ENCODE measurements around the gene ATG4A.

Gene ATG4A

GRCh38 chrX:108064613-108065012 is 27.0 kb upstream of the ATG4A start:
- DNase-seq (ENCODE audit: low read depth), result no peak
- no peak for TF ChIP-seq CTCF (conservative IDR thresholded peaks at IDR 0.05; ENCODE audit: low read depth, low read length)
- H3K4me3 ChIP-seq (ENCODE audit: low read length), result no peak overlapping the region

- no peak for TF ChIP-seq CTCF (conservative IDR thresholded peaks at IDR 0.05; ENCODE audit: low read depth, low read length)
- H3K4me3 ChIP-seq (ENCODE audit: low read length), result no peak overlapping the region
- no peak for DNase-seq (ENCODE audit: low read depth)
Measured at GRCh38 chrX:108068121-108068520, 23.5 kb upstream of the ATG4A start.

- H3K4me3 ChIP-seq (ENCODE audit: low read length), result no peak overlapping the region
Measured at GRCh38 chrX:108070891-108071290, 20.7 kb upstream of the ATG4A start.

GRCh38 chrX:108071578-108071977 is 20.0 kb upstream of the ATG4A start:
- no peak overlapping the region for H3K4me3 ChIP-seq (ENCODE audit: low read length)
- no peak for TF ChIP-seq CTCF (conservative IDR thresholded peaks at IDR 0.05; ENCODE audit: low read depth, low read length)
- DNase-seq (ENCODE audit: low read depth), result no peak

More at GRCh38 chrX:108070891-108071290, 20.7 kb upstream of the ATG4A start:
- DNase-seq (ENCODE audit: low read depth), result peak; percentile 30
- TF ChIP-seq CTCF (conservative IDR thresholded peaks at IDR 0.05; ENCODE audit: low read depth, low read length), result no peak

- no peak for DNase-seq (ENCODE audit: low read depth)
- H3K4me3 ChIP-seq (ENCODE audit: low read length), result no peak overlapping the region
- TF ChIP-seq CTCF (conservative IDR thresholded peaks at IDR 0.05; ENCODE audit: low read depth, low read length), result no peak
Measured at GRCh38 chrX:108072746-108073145, 18.8 kb upstream of the ATG4A start.

- DNase-seq (ENCODE audit: low read depth), result no peak
- no peak for TF ChIP-seq CTCF (conservative IDR thresholded peaks at IDR 0.05; ENCODE audit: low read depth, low read length)
- H3K4me3 ChIP-seq (ENCODE audit: low read length), result no peak overlapping the region
Measured at GRCh38 chrX:108081110-108081509, 10.5 kb upstream of the ATG4A start.

GRCh38 chrX:108087792-108088191 is 3.8 kb upstream of the ATG4A start:
- H3K4me3 ChIP-seq (ENCODE audit: low read length), result no peak overlapping the region
- TF ChIP-seq CTCF (conservative IDR thresholded peaks at IDR 0.05; ENCODE audit: low read depth, low read length), result no peak
- DNase-seq (ENCODE audit: low read depth), result no peak
